HG03159 (cell line): ENCODE measurements around the gene NINL.
"Not testable (repeated sequence)": the region's sequence is repeated elsewhere in the genome, so short reads cannot be mapped to it uniquely, and the experiment has no call there.

Source experiments
- ATAC-seq: cut with Tn5 transposase; IDR thresholded peaks from one replicate; pipeline ENCODE4 v1.9.1; 2021; ENCODE audit warnings: mild to moderate bottlenecking, moderate library complexity; ENCODE audit not compliant: unreplicated experiment

NINL gene

GRCh38 chr20:25600632-25601031 lies 15.3 kb upstream of the NINL start:
- ATAC-seq: no peak

GRCh38 chr20:25592135-25592852 lies 7.0 kb upstream of the NINL start:
- no peak for ATAC-seq

GRCh38 chr20:25590778-25591177 lies 5.4 kb upstream of the NINL start:
- not testable (repeated sequence) for ATAC-seq

DNA sequence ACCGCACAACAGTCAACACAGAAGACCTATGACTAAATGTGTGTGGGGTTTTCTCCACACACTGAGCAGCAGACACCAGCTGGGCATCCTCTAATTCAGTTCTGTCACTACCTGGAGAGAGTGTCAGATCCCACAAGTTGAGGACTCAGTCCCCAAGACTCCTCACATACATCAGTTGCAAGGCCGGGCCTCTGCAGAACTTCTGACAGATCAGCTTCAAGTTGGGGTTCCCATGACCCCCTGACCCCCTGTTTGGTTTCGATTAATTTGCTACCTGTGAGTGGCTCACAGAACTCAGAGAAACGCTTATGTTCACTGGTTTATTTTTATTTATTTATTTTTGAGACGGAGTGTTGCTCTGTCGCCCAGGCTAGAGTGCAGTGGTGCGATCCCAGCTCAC lies 3.2 kb upstream of the NINL start:
- no peak for ATAC-seq

GRCh38 chr20:25587536-25587935 lies 2.2 kb upstream of the NINL start:
- no peak for ATAC-seq

- no peak for ATAC-seq
Observed at GRCh38 chr20:25586877-25587276, 1.5 kb upstream of the NINL start.

DNA sequence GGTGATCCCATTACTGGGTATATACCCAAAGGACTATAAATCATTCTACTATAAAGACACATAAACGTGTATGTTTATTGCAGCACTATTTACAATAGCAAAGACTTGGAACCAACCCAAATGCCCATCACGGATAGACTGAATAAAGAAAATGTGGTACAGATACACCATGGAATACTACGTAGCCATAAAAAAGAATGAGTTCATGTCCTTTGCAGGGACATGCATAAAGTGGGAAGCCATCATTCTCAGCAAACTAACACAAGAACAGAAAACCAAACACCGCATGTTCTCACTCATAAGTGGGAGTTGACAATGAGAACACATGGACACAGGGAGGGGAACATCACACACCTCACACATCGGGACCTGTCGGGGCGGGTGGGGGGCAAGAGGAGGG lies 1.7 kb downstream of the NINL start:
- not testable (repeated sequence) for ATAC-seq

GRCh38 chr20:25580711-25581110 lies 4.6 kb downstream of the NINL start:
- no peak for ATAC-seq

DNA sequence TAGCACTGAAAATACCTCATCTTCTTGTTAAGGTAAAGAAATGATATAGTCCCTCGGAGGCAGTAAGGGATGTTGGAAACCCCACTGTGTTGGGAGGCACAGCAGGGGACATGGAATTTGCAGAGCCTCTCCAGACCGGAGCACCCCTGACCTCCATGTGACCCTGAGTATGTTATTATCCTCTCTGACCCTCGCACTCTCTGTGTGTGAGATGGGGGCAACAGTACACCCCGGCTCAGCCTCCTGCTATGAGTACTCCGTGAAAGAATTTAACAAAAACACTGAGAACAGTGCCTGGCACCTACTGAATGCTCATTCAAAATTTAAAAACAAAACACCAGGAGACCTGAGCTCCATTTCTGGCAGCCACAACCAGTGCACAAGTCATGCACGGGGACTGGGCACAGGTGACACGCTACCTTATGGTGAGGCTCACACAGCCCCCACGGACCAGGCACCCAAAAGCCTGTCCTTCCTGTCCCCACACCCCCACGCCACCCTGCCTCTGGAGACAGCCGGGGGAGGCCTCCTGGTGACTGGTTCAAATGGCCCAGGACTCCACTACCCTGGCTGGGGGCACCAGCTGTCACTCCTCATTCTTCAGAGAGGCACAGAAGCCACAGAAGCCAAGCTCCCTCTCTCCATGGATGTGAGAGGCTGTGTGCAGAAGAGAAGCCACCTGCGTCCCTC lies 6.1 kb downstream of the NINL start:
- ATAC-seq: no peak

DNA sequence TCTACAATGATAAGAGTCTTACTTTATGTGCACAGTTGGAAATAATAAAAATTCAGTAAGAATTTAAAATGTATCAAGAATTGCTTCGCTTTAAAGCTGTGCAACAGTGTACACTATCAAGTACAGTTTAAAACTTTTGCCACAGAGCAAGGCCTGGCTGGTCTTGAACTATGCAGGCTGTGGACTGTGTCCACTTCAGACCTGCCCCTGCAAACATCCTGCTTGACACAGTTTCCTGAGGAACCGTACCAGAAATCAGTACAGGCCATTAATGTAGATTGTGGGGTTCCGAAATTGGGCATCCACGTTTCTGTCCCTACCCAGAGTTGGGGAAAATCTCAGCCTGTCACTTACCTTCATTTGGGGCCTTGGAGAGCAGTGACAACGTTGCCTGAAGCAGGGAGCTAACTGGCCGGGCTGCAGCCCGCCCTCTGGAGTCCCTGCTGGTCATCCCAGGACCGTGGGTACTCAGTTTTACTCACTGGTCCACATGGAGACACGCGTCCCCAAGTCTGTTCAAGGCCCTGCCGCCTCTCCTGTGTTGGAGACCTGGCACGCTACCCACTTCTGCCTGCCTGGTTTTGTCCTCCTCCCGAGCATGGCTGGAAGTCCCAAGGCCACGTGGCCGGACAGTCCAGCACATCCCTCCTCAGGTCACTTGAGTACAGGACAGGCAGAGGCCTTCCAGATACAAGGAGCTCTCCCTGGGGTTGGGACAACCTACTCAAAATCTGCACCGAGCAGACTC lies 8.4 kb downstream of the NINL start:
- no peak for ATAC-seq

- no peak for ATAC-seq
Observed at GRCh38 chr20:25574411-25574810, 10.9 kb downstream of the NINL start.

DNA sequence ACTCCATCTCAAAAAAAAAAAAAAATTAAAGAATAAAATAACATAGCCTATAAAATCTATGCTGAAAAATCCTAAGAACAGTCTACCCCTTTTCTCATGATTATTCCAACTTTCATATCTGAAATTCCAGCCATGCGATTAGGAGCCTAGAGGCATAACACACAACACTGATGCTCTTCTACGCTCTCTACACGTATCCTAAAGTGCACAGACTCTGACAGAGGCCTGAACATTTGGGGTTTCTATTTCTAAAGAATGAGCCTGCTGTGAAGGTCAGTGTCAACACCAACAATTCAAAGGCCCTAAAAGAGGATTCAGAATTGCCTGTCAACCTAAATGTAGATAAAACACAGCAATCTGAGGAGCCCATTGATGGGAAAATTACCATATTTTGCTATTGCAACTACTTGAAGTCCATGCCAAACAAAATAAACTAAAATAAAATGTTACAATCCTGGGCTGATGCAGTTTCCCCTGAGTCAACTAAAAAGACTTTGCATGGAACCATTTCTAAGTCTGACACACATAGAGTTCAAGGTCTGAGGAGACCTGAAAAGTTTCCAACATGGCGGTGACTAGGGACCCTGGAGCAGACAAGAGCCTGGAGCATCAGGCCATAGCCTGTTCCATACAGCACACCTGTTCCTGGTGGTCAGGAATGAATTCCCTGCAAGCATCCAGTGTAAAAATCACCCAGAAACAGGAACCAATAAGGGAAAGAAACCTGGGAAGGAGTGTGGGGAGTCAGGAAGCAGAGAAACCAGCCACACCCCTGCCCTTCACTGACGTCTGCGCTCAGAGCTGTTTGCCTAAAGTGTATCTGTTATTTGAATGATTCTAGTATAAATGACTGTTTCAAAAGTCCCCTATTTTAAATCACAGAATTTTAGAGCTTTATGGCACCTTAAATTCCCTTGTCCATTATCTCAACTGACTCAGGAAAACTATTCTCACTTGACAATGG lies 11.8 kb downstream of the NINL start:
- ATAC-seq: no peak

- no peak for ATAC-seq
Observed at GRCh38 chr20:25571817-25572216, 13.5 kb downstream of the NINL start.

GRCh38 chr20:25571240-25571639 lies 14.1 kb downstream of the NINL start:
- ATAC-seq: no peak

DNA sequence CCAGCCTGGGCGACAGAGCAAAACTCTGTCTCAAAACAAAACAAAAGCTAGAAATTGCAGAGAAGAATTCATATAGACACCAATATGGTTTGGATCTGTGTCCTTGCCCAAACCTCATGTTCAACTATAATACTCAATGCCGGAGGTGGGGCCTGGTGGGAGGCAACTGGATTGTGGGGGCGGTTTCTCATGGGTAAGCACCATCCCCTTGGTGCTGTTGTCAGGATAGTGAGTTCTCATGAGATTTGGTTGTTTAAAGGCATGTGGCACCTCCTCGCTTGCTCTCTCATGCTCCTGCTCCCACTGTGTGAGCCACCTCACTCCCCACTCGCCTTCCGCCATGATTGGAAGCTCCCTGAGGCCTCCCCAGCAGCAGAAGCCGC lies 15.2 kb downstream of the NINL start:
- no peak for ATAC-seq

- no peak for ATAC-seq
Observed at GRCh38 chr20:25567286-25567685, 18.0 kb downstream of the NINL start.

DNA sequence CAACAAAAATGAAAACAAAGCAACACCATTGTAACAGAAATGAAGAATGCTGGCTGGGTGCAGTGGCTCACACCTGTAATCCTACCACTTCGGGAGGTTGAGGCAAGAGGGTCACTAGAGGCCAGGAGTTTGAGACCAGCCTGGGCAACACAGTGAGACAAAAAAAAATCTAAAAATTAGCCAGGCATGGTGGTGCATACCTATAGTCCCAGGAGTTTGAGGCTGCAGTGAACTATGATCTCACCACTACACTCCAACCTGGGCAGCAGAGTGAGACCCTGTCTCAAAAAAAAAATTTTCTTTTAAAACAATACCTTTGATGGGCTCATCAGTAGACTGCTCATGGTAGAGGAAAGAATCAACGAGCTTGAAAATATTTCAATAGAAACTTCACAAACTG lies 18.5 kb downstream of the NINL start:
- no peak for ATAC-seq

DNA sequence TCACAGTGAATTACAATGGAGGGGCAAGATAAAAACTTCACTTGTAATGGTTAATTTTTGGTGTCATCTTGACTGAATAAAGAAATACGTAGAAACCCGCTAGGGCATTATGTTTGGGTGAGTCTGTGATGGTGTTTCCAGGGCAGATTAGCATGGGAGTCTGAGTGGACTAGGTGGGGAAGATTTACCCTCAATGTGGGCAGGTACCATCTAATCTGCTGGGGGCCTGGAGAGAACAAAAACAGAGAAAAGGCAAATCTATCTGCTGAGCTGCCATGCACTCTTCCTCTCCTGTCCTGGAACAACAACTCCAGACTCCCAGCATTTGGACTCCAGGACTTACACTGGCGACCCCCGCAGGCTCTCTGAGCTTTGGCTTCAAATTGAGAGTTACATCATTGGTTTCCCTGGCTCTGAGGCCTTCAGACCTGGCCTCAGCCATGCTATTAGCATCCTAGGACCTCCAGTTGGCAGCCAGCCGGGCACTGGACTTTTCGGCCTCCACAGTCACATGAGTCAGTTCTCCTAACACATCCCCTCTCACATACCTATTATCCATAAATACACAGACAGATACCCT lies 19.7 kb downstream of the NINL start:
- ATAC-seq: no peak

- no peak for ATAC-seq
Observed at GRCh38 chr20:25563876-25564275, 21.5 kb downstream of the NINL start.

DNA sequence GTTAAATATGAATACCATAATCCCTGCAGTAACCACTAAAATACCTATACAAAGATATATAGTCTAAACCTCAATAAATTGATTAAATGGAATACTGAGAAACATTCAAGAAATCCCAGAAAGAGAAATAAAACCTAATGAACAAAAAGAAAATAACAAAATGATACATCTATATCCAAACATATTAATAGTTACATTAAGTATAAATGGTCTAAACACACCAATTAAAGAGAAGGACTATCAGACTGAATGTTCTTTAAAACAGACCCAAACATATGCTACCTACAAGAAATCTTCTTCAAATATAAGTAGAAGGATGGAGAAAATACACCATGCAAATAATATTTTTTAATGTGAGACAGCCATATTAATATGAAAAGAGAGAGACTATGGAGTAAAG lies 22.0 kb downstream of the NINL start:
- ATAC-seq: no peak
